GM19324 (cell line): Measurements from ENCODE around the gene DLEC1.
A peak's percentile ranks its signal among the peaks of the same experiment; 100 is the strongest.
"Not testable (repeated sequence)": the region's sequence is repeated elsewhere in the genome, so short reads cannot be mapped to it uniquely, and the experiment has no call there.

Experiments used
- ATAC-seq: cut with Tn5 transposase; IDR thresholded peaks from one replicate; pipeline ENCODE4 v1.9.1; 2021; ENCODE audit warnings: mild to moderate bottlenecking, moderate library complexity; ENCODE audit not compliant: unreplicated experiment, low FRiP score

Gene DLEC1

DNA sequence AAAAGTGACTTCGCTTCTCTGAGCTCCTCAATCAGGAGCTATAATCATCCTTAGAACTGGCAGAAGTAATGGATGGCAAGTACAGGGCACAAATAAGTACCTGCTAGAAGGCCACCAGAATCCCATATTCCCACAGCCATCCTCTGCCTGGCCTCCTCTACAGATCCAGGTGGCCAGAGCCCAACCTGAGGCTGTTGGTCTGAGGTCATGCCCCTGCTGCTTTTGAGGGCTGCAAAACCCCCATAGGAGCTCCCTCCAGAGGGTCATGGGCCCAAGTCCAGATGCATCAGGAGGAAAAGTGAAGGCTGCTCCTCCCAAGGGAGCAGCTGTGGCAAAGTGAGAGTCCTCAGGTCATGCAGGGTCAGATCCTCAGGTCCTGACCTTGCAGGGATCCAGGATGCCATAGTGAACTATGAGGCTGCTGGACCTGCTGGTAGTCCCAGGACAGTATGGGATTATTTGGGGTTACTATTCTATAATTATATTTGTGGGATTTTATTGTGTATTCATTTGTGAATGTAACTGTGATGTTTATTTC, 6.6 kb upstream of the DLEC1 start:
- ATAC-seq = no peak

DNA sequence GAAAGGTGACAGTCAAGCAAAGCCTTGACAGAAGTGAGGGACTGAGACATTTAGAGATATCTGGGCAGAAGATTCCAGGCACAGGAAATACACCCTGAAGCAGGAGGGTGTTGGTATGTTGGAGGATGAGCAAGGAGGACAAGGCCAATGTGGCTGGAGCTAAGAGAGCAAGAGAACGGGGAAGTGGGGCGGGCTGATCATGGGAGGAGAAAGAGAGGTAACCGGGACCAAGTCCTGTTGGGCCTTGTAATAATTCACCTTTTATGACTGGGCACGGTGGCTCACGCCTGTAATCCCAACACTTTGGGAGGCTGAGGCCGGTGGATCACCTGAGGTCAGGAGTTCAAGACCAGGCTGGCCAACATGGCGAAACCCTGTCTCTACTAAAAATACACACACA, 5.4 kb upstream of the DLEC1 start:
- ATAC-seq = not testable (repeated sequence)

DNA sequence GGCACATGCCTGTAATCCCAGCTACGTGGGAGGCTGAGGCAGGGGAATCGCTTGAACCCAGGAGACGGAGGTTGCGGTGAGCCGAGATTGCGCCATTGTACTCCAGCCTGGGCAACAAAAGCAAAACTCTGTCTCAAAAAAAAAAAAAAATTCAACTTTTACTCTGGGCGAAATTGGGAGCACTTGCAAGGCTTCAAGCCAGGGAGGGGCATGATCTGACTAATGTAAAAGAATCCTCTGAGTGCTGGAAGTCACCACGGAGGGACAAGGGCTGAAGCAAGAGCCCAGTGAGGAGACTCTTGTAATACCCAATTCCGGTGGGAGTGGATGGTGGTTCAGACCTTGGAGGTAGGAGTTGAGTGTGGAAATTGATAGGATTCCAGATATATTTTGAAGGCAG, 4.7 kb upstream of the DLEC1 start:
- ATAC-seq = not testable (repeated sequence)

DNA sequence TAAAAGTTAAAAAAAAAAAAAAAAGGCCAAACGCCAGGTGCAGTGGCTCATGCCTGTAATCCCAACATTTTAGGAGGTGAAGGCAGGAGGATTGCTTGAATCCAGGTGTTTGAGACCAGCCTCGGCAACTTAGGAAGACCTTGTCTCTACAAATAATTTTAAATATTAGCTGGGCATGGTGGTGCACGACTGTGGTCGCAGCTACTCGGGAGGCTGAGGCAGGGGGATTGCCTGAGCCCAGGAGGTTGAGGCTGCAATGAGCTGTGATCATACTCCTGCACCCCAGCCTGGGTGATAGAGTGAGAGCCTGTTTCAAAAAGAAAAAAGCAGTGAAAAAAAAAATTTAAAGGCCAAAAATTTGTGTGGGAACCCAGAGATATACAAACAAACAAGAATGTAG, 2.7 kb upstream of the DLEC1 start:
- no peak for ATAC-seq

DNA sequence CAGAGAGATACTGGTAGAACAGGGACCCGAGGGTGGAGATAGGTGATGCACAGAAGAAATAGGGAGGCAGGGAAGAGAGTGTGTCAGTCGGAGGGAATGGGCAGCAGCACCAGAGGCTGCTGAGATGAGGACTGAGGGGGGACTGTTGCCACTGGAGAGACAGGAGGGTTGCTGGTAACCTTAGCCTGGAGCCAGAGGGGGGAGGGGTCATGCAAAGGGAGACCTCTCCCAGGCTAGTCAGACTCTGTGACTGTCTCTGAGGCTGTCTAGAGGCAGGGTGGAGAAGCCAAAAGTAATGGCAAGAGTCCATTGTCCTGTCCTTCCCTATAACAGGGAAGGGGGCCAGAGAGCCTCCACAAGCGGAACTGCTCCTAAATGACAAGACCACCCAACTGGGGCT, 2.1 kb upstream of the DLEC1 start:
- no peak for ATAC-seq

DNA sequence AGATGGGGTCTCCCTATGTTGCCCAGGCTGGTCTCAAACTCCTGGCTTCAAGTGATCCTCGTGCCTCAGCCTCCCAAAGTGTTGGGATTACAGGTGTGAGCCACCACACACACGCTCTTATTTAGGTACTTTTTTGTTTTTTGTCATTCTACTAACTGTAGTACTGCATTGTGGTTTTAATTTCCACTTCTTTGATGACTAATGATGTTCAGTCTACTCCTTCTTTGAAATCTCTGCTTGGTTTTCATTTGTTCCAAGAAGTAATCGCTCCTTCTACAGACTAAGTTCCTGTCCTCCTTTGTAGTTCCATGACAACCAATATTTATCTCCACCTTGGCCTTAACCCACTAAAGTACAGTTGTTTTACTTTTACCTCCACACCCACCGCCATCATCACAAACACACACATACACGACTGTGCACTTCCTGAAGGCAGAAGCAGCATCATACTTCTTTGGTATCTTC, 529 bp upstream of the DLEC1 start:
- ATAC-seq = no peak

DNA sequence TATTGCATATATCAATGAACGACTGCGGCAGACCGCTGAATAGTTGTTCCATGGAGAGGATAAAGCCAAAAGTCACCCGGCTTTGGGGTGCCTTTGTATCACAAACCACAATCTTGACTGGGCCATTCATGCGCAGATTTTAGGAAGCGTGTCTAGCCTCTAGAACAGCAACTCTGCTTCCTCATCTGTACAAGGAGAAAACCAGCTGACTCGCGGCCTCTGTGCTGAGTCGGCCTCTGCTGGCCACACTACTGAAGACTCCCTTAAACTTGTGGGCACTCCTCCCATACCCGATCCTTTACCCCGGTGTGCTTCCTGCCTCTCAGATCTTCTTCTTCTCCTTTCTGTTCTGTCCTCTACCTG, 872 bp downstream of the DLEC1 start:
- peak; percentile 51 for ATAC-seq

DNA sequence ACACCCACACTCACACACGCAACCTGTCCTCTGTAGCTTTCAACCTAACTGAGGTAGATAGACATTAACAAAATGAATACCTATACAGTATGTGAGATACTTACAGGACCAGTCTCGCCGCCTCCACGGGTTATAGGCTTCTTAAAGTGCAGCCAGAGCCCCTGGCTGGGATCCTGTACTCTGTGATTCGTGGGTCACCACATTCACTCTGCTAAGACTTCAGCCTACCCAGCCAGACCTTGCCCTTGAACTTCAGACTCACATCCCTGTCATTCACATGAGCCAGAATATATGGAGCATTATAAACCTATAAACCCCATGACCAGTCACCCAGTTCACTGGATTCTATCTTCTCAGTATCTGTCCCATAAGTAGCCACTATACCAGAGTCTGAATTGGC, 1.4 kb downstream of the DLEC1 start:
- ATAC-seq = no peak

DNA sequence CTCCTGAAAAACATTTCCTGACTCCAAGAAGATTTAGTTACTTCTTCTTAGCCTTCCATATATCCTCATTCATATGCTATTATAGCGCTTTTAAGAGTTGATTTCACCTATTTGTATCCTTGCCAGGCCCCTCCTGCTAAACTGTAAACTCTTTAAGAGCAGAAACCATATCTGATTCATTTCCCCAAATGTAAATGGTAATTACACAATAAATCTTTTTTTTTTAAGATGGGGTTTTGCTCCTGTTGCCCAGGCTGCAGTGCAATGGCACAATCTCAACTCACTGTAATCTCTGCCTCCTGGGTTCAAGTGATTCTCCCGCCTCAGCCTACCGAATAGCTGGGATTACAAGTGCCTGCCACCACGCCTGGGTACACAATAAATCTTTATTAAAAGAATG, 4.5 kb downstream of the DLEC1 start:
- no peak for ATAC-seq

DNA sequence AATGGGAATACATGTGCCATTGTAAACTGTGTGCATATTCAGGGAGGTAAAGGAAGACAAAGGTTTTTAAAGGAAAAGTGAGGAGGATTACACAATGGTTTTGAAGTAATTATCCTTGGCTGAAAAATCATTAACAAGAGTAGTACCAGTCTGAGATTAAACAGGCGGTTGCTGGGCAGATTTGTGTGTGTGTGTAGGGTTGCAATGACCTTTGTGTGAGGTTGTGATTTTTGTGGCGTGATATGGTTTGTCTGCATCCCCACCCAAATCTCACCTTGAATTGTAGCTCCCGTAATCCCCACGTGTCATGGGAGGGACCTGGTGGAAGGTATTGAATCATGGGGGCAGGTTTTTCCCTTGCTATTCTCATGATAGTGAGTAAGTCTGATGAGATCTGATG, 7.0 kb downstream of the DLEC1 start:
- no peak for ATAC-seq

DNA sequence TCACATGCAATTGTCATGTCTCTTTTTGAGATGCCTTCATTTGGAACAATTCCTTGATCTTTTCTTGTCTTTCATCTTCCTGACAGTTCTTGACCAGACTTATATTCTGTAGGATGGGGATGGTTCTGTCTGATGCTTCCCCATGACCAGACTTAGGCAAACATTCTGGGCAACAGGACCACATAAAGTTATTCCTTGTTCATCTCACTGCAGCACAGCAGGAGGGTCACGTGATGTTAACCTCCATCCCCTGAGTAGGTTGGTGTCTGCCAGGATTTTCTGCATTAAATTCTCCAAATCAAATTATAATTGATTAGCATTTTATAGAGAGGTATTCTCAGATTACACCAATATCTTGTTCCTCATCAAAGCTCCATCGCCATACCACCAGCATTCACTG, 7.8 kb downstream of the DLEC1 start:
- no peak for ATAC-seq

DNA sequence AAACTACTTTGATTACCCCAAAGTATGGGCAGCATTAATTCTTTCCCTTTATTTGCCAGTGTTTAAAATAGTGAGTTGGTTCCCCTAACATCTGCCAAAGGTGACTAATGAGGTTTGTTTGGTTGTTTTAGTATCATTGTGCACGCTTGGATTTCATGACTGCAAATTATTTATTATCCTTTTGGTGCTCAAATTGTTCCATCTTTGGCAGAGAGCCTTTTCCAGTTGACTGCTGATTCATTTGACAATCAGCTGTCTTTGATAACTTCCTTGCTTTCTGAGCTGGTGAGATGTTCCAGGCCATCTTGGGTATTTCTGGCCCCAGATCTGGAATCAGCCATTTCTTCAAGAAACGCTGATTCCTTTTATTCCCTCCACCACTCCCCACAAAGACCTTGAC, 8.9 kb downstream of the DLEC1 start:
- ATAC-seq = no peak

DNA sequence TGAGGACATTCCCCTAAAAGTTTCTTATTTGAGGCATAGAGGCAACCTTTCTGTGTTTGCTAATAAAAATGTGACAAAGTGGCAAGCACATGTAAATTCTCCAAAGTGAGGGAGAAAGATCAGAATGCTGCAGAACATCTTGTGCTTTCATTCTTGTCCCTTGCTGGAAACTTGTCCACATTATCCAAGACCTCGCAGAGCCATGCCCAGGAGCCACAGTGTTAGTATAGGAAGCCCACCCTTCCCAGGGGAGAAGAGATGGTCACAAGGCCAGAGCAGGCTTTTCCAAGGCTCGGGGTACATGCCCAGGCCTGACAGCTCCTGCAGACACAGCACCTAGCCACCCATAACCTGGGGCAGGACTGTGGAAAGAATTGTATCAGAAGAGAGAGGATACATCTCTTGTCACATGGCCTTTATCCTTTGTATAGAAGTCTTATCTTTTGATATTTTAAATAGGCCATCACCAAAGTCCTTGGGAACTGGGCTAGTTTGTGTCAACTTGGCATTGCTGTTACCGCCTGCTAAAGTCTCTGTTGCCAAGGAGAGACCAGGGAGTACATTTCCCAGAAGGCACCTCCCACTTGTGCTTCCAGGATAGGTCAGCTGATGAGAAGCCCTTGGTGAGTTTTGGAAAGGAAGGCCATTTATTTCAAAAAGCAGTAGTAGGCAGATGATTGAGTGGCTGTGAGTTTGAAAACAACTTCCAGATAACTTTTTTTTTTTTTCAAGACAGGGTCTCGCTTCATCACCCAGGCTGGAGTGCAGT, 10.5 kb downstream of the DLEC1 start:
- no peak for ATAC-seq

DNA sequence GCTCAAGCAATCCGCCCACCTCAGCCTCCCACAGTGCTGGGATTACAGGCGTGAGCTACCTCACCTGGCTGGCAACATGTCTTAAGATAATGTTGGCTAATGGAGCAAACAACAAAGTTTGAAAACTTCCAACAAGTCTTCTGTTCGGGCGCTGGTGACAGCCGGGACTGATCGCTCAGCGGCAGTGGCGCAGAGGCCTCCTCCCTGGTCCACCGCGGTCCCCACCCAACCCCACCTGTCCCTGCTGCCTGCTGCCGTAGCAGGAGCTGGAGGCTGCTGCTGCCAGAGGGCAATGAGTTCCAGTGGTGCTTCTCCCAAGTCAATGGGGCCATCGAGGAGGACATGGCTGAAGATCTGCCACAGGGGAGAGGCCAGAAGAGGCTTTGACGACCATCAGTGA, 12.1 kb downstream of the DLEC1 start:
- no peak for ATAC-seq

DNA sequence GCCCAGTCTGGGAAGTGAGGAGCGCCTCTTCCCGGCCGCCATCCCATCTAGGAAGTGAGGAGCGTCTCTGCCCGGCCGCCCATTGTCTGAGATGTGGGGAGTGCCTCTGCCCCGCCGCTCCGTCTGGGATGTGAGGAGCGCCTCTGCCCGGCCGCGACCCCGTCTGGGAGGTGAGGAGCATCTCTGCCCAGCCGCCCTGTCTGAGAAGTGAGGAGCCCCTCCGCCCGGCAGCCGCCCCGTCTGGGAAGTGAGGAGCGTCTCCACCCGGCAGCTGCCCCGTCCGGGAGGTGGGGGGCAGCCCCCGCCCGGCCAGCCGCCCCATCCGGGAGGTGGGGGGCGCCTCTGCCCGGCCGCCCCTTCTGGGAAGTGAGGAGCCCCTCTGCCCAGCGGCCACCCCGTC, 14.3 kb downstream of the DLEC1 start:
- not testable (repeated sequence) for ATAC-seq

DNA sequence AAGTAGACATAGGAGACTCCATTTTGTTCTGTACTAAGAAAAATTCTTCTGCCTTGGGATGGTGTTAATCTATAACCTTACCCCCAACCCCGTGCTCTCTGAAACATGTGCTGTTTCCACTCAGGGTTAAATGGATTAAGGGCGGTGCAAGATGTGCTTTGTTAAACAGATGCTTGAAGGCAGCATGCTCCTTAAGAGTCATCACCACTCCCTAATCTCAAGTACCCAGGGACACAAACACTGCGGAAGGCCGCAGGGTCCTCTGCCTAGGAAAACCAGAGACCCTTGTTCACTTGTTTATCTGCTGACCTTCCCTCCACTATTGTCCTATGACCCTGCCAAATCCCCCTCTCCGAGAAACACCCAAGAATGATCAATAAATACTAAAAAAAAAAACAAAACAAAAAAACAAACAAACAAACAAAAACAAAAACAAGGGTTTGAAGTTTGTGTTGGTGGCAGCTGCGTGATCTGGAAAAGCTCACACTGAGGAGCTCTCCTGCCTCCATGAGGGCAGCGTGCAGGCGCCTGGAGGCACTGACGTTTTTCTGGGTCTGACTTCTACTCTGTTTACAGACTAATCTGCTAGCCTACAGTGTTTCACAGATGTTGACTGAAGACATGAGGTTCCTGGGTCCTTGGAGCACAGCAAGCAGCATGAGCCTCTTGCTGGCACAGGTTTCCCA, 14.9 kb downstream of the DLEC1 start:
- not testable (repeated sequence) for ATAC-seq

DNA sequence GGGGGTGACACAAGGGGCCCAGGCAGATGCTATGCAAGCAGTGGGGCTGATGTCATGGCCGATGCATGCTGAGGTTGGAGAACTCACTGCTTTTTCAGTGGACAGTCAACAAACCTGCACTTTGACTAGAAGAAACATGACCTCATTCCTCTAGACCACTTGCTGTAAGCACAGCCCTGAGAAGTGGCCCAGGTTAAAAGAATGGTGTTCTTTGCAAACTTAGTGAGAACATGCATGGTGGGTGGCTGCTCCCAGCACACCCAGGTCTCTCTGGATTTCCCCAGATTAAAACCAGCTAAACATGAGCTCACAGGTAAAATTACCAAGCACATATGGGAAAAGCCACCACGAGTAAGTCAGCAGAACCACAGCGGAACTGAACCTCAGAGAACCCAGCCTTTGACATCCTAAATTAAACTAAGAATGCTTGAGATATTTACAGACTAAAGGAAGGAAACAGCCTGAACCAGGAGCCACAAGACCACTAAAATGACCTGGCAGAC, 15.5 kb downstream of the DLEC1 start:
- no peak for ATAC-seq

DNA sequence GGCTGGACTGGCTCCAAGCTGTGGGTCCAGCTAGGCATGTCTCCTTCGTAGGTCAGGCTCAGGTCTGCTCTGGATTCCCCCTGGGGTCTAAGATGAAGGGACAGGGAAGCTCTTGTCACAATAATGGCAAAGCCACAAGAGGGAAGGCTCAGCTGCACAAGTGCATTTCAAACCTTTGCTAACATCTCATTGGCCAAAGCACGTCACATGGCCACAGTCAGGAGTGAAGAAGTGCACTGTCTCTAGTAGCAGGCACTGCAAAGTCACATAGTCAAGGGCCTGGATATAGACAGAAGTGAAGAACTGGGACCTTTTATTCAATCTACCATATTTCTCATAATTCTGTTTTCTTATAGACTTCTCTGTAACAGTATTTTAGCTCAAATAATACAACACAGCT, 20.1 kb downstream of the DLEC1 start:
- no peak for ATAC-seq

DNA sequence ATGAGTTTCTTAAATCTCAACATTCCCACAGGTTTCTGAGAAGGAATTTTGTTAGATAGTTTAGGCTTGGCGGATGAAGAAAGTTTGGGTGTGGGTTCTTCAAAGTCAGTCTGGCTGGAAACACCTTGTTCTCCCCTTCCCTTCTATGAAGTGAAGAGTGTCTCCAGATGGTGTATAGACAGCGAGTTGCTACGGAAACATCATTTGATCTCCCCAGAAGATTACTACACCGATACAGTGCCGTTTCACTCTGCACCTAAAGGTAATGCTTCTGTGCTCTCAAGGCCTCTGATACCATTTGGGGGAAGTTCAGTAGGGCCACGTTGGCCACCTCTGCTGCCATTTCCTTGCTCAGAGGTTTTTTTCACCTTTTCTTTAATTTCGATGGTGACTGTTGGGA, 20.6 kb downstream of the DLEC1 start:
- ATAC-seq = no peak

DNA sequence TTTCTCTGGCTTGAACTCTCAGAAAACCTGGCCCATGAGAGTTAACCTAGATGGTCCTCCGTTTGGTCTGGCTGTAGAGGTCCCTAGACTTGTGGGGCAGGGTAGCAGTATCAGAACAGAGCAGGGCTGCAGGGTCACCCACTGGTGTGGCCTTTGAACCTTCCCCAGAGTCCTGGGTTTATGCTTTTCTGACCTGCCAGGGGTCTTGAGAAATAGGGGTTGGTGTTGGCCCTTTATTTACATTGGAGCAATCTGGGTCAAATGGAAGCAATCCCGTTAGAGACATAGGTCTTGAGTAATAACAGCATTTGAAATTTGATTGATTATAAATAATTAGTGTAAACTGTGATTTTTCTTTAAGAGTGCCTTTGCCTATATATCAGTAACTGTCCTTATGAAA, 23.8 kb downstream of the DLEC1 start:
- no peak for ATAC-seq

DNA sequence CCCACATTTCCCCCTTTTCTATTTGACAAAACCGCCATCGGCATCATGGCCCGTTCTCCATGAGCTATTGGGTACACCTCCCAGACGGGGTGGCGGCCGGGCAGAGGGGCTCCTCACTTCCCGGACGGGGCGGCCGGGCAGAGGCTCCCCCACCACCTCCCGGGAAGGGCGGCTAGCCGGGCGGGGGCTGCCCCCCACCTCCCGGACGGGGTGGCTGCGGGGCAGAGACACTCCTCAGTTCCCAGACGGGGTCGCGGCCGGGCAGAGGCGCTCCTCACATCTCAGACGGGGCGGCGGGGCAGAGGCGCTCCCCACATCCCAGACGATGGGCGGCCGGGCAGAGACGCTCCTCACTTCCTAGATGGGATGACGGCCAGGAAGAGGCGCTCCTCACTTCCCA, 25.4 kb downstream of the DLEC1 start:
- ATAC-seq = not testable (repeated sequence)
